GM21423 (cell line): ENCODE data around the gene CCDC40.
A peak's percentile ranks its signal among the peaks of the same experiment; 100 is the strongest.

Experiments
- ATAC-seq: cut with Tn5 transposase; IDR thresholded peaks from one replicate; pipeline ENCODE4 v1.9.1; 2021; ENCODE audit warnings: mild to moderate bottlenecking, moderate library complexity; ENCODE audit not compliant: unreplicated experiment

The CCDC40 gene

DNA sequence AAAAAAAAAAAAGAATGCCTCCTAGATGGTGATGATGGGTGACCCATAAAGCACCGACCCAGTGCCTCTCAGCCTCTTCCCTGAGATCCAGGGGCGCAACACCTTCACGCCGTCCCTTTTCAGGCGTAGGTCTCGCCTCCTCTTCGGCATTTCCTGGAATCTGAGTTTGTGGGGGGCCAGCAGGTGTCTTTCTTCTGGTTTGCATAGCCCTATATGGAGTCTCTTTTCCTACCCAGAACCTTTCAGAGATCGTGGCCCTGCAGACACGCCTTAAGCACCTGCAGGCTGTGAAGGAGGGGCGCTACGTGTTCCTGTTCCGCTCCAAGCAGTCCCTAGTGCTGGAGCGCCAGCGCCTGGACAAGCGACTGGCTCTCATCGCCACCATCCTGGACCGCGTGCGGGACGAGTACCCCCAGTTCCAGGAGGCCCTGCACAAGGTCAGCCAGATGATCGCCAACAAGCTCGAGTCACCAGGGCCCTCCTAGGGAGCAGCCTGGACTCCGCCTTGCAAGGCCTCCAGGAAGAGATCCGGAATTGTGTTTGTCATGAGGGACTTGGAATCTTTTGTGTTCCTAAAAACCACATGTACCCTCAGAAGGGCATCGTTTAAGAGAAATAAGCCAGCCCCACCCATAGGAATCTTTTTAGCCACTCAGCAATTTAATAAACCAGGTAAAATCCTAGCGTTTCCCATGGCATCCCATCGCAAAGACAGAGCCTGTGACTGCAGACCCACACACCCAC is 63.0 kb downstream of the CCDC40 start:
- no peak for ATAC-seq

DNA sequence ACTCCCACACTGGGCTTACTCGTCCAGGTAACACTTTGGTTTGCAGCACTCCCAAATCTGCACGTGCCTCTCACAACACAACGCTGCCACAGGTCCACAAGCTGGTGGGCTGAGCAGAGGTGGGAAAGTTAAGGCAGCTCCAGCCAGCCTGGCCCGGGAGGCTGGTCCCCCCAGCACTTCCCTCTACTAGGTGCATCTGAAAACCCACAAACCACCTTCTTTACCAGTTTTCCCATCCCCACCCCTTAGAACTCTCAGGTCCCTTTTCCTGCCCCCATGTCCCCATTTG is 63.5 kb downstream of the CCDC40 start:
- no peak for ATAC-seq

DNA sequence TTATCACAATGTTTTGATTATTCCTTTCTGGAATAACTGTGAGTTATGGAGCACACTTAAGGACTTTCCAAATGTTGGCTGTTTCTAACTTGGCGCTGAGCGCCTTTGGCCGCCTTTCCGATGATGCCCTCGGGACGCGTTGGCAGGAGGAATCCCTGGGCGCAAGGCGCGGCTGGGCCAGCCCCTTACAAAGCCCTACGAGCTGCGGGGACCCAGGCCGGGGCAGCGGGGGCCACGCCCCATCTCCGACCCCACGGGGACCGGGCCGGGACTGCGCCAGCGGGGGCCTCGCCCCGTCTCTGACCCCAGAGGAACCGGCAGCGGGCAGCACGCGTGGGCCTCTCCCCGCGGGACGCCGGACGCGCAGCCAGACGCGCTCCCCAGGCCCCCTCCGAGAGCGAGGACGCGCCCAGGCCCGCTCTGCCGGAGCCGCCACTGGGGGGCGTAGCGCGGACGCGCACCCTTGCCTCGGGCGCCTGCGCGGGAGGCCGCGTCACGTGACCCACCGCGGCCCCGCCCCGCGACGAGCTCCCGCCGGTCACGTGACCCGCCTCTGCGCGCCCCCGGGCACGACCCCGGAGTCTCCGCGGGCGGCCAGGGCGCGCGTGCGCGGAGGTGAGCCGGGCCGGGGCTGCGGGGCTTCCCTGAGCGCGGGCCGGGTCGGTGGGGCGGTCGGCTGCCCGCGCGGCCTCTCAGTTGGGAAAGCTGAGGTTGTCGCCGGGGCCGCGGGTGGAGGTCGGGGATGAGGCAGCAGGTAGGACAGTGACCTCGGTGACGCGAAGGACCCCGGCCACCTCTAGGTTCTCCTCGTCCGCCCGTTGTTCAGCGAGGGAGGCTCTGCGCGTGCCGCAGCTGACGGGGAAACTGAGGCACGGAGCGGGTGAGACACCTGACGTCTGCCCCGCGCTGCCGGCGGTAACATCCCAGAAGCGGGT is 64.8 kb downstream of the CCDC40 start, which contains the start of gene GAA:
Gene GAA, plus strand, starts transcription at position 571 of the 935 bp plus-strand sequence. CDS start 3,006 bp downstream, outside the sequence.
- ATAC-seq, result peak; percentile 77

DNA sequence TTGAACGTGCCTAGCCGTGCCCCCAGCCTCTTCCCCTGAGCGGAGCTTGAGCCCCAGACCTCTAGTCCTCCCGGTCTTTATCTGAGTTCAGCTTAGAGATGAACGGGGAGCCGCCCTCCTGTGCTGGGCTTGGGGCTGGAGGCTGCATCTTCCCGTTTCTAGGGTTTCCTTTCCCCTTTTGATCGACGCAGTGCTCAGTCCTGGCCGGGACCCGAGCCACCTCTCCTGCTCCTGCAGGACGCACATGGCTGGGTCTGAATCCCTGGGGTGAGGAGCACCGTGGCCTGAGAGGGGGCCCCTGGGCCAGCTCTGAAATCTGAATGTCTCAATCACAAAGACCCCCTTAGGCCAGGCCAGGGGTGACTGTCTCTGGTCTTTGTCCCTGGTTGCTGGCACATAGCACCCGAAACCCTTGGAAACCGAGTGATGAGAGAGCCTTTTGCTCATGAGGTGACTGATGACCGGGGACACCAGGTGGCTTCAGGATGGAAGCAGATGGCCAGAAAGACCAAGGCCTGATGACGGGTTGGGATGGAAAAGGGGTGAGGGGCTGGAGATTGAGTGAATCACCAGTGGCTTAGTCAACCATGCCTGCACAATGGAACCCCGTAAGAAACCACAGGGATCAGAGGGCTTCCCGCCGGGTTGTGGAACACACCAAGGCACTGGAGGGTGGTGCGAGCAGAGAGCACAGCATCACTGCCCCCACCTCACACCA is 65.7 kb downstream of the CCDC40 start:
- no peak for ATAC-seq

DNA sequence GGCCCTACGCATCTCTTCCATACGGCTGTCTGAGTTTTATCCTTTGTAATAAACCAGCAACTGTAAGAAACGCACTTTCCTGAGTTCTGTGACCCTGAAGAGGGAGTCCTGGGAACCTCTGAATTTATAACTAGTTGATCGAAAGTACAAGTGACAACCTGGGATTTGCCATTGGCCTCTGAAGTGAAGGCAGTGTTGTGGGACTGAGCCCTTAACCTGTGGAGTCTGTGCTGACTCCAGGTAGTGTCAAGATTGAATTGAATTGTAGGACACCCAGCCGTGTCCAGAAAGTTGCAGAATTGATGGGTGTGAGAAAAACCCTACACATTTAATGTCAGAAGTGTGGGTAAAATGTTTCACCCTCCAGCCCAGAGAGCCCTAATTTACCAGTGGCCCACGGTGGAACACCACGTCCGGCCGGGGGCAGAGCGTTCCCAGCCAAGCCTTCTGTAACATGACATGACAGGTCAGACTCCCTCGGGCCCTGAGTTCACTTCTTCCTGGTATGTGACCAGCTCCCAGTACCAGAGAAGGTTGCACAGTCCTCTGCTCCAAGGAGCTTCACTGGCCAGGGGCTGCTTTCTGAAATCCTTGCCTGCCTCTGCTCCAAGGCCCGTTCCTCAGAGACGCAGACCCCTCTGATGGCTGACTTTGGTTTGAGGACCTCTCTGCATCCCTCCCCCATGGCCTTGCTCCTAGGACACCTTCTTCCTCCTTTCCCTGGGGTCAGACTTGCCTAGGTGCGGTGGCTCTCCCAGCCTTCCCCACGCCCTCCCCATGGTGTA is 66.4 kb downstream of the CCDC40 start:
- ATAC-seq, result no peak

DNA sequence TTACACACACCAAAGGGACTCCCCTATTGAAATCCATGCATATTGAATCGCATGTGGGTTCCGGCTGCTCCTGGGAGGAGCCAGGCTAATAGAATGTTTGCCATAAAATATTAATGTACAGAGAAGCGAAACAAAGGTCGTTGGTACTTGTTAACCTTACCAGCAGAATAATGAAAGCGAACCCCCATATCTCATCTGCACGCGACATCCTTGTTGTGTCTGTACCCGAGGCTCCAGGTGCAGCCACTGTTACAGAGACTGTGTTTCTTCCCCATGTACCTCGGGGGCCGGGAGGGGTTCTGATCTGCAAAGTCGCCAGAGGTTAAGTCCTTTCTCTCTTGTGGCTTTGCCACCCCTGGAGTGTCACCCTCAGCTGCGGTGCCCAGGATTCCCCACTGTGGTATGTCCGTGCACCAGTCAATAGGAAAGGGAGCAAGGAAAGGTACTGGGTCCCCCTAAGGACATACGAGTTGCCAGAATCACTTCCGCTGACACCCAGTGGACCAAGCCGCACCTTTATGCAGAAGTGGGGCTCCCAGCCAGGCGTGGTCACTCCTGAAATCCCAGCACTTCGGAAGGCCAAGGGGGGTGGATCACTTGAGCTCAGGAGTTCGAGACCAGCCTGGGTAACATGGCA is 67.1 kb downstream of the CCDC40 start:
- no peak for ATAC-seq

DNA sequence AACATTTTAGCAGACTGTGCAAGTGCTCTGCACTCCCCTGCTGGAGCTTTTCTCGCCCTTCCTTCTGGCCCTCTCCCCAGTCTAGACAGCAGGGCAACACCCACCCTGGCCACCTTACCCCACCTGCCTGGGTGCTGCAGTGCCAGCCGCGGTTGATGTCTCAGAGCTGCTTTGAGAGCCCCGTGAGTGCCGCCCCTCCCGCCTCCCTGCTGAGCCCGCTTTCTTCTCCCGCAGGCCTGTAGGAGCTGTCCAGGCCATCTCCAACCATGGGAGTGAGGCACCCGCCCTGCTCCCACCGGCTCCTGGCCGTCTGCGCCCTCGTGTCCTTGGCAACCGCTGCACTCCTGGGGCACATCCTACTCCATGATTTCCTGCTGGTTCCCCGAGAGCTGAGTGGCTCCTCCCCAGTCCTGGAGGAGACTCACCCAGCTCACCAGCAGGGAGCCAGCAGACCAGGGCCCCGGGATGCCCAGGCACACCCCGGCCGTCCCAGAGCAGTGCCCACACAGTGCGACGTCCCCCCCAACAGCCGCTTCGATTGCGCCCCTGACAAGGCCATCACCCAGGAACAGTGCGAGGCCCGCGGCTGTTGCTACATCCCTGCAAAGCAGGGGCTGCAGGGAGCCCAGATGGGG is 68.0 kb downstream of the CCDC40 start:
- ATAC-seq, result no peak

DNA sequence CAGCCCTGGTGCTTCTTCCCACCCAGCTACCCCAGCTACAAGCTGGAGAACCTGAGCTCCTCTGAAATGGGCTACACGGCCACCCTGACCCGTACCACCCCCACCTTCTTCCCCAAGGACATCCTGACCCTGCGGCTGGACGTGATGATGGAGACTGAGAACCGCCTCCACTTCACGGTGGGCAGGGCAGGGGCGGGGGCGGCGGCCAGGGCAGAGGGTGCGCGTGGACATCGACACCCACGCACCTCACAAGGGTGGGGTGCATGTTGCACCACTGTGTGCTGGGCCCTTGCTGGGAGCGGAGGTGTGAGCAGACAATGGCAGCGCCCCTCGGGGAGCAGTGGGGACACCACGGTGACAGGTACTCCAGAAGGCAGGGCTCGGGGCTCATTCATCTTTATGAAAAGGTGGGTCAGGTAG is 68.5 kb downstream of the CCDC40 start:
- no peak for ATAC-seq

DNA sequence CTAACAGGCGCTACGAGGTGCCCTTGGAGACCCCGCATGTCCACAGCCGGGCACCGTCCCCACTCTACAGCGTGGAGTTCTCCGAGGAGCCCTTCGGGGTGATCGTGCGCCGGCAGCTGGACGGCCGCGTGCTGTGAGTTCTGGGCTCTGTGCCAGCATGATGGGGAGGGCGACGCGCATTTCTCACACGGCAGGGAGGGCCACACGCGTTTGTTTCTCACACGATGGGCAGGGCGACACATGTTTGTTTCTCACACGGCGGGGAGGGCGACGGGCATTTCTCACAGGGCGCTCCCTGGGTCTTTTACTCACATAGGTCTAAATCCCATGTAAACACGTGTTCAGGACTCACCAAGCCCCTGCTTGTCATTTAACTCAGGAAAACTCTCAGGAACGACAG is 69.3 kb downstream of the CCDC40 start:
- no peak for ATAC-seq

DNA sequence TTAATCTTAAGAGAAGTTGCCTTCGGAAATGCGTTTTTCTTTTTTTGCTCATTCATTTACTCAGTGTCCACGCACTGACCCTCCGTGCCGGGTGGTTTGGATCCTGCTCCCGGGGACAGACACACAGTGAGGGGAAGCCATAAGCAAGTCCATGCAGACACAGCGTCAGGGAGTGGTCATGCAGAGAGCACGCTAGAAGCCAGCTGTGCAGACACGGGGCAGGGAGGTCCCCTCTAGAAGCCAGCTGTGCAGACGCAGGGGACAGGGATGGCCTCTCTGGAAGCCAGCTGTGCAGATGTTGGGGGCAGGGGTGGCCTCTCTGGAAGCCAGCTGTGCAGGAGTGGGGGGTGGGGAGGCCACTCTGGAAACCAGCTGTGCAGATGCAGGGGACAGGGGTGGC is 69.7 kb downstream of the CCDC40 start:
- ATAC-seq, result no peak

DNA sequence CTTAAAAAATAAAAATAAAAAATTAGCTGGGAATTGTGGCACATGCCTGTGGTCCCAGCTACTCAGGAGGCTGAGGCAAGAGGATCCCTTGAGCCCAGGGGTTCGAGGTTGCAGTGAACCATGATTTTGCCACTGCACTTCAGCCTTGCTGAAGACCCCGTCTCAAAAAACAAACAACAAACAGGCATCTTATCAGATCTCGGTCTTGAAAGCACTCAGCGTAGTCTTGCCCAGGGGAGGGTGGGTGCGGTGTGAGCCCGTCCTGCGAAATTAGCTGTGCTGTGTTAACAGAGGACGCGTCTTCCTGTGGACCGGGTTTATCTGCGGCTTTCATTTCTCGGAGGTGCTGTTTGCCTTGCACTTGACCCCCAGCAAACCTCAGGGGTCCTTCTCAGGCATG is 70.3 kb downstream of the CCDC40 start:
- ATAC-seq, result no peak

DNA sequence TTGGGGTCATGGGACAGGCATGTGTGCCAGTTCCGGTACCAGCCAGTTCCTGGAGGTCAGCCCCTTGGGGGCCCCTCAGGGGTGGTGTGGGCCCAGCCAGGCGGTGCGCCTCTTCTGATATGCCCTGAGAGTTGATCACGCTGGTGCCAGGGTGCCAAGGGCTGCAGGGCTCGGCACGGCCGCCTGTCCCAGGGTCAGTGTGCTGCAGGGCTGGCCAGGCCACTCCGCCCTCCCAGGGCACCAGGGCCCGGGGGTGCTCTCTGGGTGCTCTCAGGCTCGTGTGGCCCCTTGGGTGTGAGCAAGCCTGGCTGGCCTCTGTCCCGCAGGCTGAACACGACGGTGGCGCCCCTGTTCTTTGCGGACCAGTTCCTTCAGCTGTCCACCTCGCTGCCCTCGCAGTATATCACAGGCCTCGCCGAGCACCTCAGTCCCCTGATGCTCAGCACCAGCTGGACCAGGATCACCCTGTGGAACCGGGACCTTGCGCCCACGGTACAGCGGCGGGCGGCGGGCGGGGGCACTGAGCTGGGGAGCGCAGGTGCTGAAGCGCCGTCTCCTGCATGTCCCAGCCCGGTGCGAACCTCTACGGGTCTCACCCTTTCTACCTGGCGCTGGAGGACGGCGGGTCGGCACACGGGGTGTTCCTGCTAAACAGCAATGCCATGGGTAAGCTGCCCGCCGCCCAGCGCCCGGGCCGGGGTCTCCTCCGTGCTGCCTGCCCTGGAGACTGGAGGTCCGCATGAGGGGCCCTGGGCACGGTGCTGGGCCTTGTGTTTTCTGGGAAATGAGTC is 71.0 kb downstream of the CCDC40 start:
- ATAC-seq, result no peak

DNA sequence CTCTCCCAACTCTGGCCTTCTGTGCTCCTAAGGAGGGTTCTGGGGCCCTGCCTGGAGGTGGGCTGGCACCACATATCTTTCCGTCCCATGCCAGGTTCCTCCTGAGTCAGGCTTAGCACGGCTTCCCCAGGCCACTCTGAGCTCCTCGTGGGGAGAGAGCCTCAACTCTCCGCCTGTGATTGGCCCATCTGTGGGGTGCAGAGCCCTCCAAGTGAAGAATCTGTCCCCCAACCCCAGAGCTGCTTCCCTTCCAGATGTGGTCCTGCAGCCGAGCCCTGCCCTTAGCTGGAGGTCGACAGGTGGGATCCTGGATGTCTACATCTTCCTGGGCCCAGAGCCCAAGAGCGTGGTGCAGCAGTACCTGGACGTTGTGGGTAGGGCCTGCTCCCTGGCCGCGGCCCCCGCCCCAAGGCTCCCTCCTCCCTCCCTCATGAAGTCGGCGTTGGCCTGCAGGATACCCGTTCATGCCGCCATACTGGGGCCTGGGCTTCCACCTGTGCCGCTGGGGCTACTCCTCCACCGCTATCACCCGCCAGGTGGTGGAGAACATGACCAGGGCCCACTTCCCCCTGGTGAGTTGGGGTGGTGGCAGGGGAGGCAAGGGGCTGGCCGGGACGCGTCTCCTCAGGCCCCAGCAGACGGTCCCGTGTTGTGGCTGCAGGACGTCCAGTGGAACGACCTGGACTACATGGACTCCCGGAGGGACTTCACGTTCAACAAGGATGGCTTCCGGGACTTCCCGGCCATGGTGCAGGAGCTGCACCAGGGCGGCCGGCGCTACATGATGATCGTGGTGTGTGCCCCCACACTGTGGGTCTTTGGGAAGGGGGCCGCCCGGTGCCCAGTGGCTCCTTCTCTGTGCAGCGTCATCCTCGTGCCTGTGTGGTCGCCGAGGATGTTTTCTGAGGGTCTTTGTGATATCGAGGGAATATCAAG is 71.9 kb downstream of the CCDC40 start:
- no peak for ATAC-seq

DNA sequence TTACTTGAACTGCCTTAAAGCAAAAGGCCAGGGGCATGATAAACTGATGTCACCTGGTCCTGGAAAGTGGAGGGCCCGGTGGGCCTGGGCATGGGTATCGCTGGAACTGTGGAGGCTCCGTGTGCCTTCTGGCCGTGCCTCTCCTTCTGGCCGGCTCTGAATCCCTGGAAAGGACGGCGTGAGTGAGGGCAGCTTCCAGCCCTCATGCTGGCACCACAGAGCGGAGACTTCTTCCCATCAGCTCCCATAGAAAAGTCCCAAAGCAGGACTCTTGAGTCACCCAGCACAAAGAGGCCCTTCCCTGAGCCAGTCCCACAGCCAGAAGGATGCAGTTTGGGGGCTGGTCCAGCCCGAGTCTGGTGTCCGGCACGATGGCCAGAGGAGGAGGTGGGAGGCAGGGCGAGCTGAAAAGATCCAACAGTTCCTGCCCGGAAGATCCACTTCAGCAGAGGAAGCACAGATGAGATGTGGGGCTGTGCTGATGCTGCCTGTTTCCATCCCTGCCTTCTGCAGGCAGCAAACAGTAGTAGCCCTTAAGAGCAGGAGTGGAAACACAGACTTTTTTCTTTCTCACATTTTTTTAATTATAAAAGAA is 72.7 kb downstream of the CCDC40 start:
- ATAC-seq, result no peak

DNA sequence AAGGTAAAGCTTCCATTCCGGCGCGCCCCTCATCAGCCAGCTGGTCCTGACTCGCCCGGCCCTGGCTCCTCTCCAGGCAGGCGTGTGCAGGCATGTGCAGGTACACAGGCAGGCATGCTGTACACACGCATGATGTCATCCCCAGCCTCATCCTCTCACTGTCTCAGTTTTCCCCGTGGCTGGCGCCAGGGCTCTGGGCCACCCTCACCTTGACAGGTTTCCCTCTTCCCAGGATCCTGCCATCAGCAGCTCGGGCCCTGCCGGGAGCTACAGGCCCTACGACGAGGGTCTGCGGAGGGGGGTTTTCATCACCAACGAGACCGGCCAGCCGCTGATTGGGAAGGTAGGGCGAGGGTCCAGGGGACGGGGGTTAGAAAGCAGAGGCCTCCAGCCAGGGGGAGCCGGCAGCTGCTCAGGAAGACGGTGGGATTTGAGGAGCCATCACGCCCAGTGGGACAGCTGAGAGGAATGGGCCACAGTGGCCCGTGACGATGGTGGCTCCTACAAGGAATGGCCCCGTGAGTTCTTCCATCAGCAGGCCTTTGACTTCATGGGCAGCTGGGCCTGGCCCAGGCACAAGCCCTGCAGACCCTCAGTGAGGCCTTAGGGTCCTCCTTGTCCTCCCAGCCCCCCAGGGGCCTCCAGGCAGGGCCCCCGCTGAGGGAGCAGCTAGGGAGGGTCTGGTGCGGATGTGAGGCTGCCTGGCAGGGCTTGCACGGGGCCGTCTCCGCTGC is 73.4 kb downstream of the CCDC40 start:
- ATAC-seq, result no peak

DNA sequence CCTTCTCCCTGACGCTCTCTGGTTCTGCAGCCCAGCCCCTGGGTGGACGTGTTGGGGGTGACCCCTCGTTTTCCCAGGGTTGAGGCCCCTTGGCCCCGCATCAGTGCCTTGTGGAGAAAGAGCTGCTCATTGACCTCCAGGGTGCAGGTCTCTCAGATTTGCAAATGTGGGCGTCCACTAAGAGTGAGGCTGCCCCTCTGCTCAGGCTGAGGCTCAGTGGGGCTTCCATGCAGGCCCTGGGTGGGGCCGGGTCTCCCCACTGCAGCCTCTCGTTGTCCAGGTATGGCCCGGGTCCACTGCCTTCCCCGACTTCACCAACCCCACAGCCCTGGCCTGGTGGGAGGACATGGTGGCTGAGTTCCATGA is 74.0 kb downstream of the CCDC40 start:
- ATAC-seq, result no peak
